Measurements from ENCODE around the gene FADD.
A peak's percentile ranks its signal among the peaks of the same experiment; 100 is the strongest.

FADD gene

DNA sequence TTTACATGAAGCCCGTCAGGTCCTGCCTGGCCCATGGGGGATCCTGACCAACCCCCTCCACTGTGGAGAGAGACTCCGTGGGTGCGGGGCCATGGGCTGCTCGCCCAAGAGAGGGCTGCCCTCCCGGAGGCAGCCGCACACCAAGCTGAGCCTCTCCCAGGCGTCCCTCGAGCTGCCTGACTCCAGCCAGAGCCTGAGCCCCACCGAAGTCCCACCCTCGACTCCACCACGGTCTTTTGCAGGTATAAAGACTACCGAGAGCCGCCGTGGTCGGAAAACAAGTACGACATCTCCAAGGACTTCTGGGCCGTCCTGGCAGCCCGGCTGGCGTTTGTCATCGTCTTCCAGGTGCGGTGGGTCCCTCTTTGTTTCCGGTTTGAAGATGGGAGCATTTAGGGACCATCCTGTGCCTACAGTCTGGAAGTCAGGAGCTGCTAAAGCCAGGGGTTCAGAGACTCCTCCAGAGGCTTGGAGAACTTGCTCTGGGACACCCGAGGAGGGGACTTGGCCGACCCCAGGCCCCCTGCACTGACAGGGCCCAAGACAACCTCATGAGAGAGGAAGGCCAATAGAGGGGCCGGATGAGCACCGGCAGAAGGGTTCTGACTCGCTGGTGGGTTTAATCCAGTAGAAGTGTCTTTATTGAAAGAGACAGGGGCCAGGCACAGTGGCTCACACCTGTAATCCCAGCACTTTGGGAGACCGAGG lies 17.6 kb upstream of the FADD start:
- DNase-seq (ENCODE audit: low spot score) = no peak
- CTCF ChIA-PET = no interaction called here
- TF ChIP-seq, protein P1, sequence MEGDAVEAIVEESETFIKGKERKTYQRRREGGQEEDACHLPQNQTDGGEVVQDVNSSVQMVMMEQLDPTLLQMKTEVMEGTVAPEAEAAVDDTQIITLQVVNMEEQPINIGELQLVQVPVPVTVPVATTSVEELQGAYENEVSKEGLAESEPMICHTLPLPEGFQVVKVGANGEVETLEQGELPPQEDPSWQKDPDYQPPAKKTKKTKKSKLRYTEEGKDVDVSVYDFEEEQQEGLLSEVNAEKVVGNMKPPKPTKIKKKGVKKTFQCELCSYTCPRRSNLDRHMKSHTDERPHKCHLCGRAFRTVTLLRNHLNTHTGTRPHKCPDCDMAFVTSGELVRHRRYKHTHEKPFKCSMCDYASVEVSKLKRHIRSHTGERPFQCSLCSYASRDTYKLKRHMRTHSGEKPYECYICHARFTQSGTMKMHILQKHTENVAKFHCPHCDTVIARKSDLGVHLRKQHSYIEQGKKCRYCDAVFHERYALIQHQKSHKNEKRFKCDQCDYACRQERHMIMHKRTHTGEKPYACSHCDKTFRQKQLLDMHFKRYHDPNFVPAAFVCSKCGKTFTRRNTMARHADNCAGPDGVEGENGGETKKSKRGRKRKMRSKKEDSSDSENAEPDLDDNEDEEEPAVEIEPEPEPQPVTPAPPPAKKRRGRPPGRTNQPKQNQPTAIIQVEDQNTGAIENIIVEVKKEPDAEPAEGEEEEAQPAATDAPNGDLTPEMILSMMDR (conservative IDR thresholded peaks at IDR 0.05; ENCODE audit: low read depth) = no peak
- POLR2A ChIA-PET (ENCODE audit: low non-redundant PET) = no interaction called here
- H3K27ac ChIP-seq = no peak overlapping the region

DNA sequence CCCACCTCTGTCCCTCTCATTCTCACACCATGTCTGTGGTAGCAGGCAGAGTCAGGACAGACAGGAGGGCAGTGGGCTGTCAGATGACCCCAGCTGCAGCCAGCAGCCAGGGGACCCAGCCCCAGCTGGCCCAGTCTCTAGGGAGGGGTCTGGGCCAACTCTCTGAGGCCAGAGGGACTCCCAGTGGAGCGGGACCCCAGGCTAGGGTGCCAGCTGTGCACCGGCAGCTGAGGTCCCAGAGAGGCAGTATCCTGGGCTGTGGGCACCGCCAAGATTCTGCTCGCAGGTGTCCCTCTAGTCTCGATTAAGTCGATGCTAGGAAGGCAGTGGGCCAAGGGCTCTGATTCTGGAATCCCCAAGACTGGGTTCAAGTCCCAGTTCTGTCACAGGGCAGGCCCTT lies 16.7 kb upstream of the FADD start:
- no peak for DNase-seq (ENCODE audit: low spot score)
- no peak overlapping the region for H3K27ac ChIP-seq
- TF ChIP-seq, protein P1 (conservative IDR thresholded peaks at IDR 0.05; ENCODE audit: low read depth) = no peak
- POLR2A ChIA-PET (ENCODE audit: low non-redundant PET) = no interaction called here
- CTCF ChIA-PET = interaction anchor here (0.6 kb wide), 1 partner anchor 85 kb away, joined by 3 read pairs; no protein-coding TSS in a partner anchor

- H3K27ac ChIP-seq = no peak overlapping the region
- no peak for DNase-seq (ENCODE audit: low spot score)
- TF ChIP-seq, protein P1 (conservative IDR thresholded peaks at IDR 0.05; ENCODE audit: low read depth) = no peak
- ChIA-PET POLR2A (ENCODE audit: low non-redundant PET) (no interaction called here), CTCF (no interaction called here)
Observed at GRCh38 chr11:70186936-70187335, 16.2 kb upstream of the FADD start.

- ChIA-PET POLR2A (ENCODE audit: low non-redundant PET) (no interaction called here), CTCF (no interaction called here)
- TF ChIP-seq, protein P1 (conservative IDR thresholded peaks at IDR 0.05; ENCODE audit: low read depth) = no peak
- H3K27ac ChIP-seq = no peak overlapping the region
- no peak for DNase-seq (ENCODE audit: low spot score)
Observed at GRCh38 chr11:70187771-70188170, 15.3 kb upstream of the FADD start.

DNA sequence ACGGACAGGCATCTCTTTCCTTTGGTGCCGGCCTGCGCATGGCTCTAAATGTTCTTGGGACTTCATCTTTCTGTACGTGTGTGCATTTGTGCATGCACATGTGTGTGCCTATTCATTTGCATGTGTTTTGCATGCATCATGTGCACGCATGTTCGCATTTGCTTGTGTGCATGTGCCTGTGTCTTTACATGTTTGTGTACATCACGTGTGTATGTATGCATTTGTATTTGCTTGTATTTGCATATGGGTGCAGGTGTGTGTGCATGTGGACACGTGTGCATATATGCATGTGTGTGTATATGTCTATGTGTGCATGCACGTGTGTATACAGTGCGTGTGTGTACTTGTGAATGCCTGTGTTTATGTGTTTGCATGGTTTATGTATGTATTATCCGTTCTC lies 13.5 kb upstream of the FADD start:
- TF ChIP-seq, protein P1 (conservative IDR thresholded peaks at IDR 0.05; ENCODE audit: low read depth) = no peak
- ChIA-PET CTCF (no interaction called here), POLR2A (ENCODE audit: low non-redundant PET) (no interaction called here)
- no peak for DNase-seq (ENCODE audit: low spot score)
- H3K27ac ChIP-seq = no peak overlapping the region

GRCh38 chr11:70191495-70192140 lies 11.5 kb upstream of the FADD start:
- POLR2A ChIA-PET (ENCODE audit: low non-redundant PET) = no interaction called here
- TF ChIP-seq, protein P1 (conservative IDR thresholded peaks at IDR 0.05; ENCODE audit: low read depth) = peak; percentile 84
- H3K27ac ChIP-seq = no peak overlapping the region
- peak; percentile 51 for DNase-seq (ENCODE audit: low spot score)
- CTCF ChIA-PET = interaction anchor here (0.5 to 1.2 kb wide), 19 partner anchors 9 to 527 kb away, joined by 3 to 10 read pairs (median 3); no protein-coding TSS in a partner anchor

Data from RWPE1 (cell line).